ENCODE results near the gene BPGM. TPM values are rescaled to one million over a fixed set of nuclear protein-coding genes. Genes with fewer than 3 reads are reported as not detected.

BPGM gene
- total RNA-seq, 2 donors from 2014 or later, result 10.5 to 10.6 TPM

- no peaks in the 10 kb centered on the region for H3K27me3 ChIP-seq
- H3K9ac ChIP-seq (ENCODE audit: low read depth in 2 of 2, low read length in 2 of 2), result no peak overlapping the region
- H3K4me1 ChIP-seq, result no peaks in the 10 kb centered on the region
- no peak overlapping the region for H3K4me3 ChIP-seq
- no peaks in the 10 kb centered on the region for H3K36me3 ChIP-seq
- H3K27ac ChIP-seq, result no peak overlapping the region
- no peak for DNase-seq
- intact Hi-C loops (cut with DNase I), result no loop called here
- H3K9me3 ChIP-seq, result no peaks in the 10 kb centered on the region
- TF ChIP-seq CTCF (IDR thresholded peaks at IDR 0.05), result no peak
Observed at GRCh38 chr7:134611611-134612151, 35.0 kb upstream of the BPGM start.

GRCh38 chr7:134612197-134612596, 34.5 kb upstream of the BPGM start:
- no peaks in the 10 kb centered on the region for H3K36me3 ChIP-seq
- no peaks in the 10 kb centered on the region for H3K9me3 ChIP-seq
- no peak overlapping the region for H3K4me3 ChIP-seq
- TF ChIP-seq CTCF (IDR thresholded peaks at IDR 0.05), result no peak
- H3K4me1 ChIP-seq, result no peaks in the 10 kb centered on the region
- H3K9ac ChIP-seq (ENCODE audit: low read depth in 2 of 2, low read length in 2 of 2), result no peak overlapping the region
- intact Hi-C loops (cut with DNase I), result no loop called here
- H3K27ac ChIP-seq, result no peak overlapping the region
- H3K27me3 ChIP-seq, result no peaks in the 10 kb centered on the region
- no peak for DNase-seq

- no peak overlapping the region for H3K27ac ChIP-seq
- no peak overlapping the region for H3K4me3 ChIP-seq
- no peaks in the 10 kb centered on the region for H3K36me3 ChIP-seq
- no peak overlapping the region for H3K9ac ChIP-seq (ENCODE audit: low read depth in 2 of 2, low read length in 2 of 2)
- H3K4me1 ChIP-seq, result no peaks in the 10 kb centered on the region
- no peaks in the 10 kb centered on the region for H3K27me3 ChIP-seq
- intact Hi-C loops (cut with DNase I), result no loop called here
- H3K9me3 ChIP-seq, result no peaks in the 10 kb centered on the region
- DNase-seq, result no peak
- TF ChIP-seq CTCF (IDR thresholded peaks at IDR 0.05), result no peak
Observed at GRCh38 chr7:134613623-134614347, 32.9 kb upstream of the BPGM start.

GRCh38 chr7:134616611-134617010, 30.0 kb upstream of the BPGM start:
- Histone ChIP-seq H3K4me1 (no peaks in the 10 kb centered on the region), H3K9me3 (no peaks in the 10 kb centered on the region), H3K27ac (no peak overlapping the region), H3K27me3 (no peaks in the 10 kb centered on the region), H3K36me3 (no peaks in the 10 kb centered on the region), H3K9ac (ENCODE audit: low read depth in 2 of 2, low read length in 2 of 2) (no peak overlapping the region), H3K4me3 (no peak overlapping the region)
- intact Hi-C loops (cut with DNase I), result no loop called here
- DNase-seq, result no peak
- no peak for TF ChIP-seq CTCF (IDR thresholded peaks at IDR 0.05)

GRCh38 chr7:134618756-134619530, 27.7 kb upstream of the BPGM start:
- H3K9ac ChIP-seq (ENCODE audit: low read depth in 2 of 2, low read length in 2 of 2), result no peak overlapping the region
- H3K36me3 ChIP-seq, result no peaks in the 10 kb centered on the region
- no peak overlapping the region for H3K27ac ChIP-seq
- intact Hi-C loops (cut with DNase I), result no loop called here
- H3K4me1 ChIP-seq, result no peaks in the 10 kb centered on the region
- no peak overlapping the region for H3K4me3 ChIP-seq
- no peaks in the 10 kb centered on the region for H3K9me3 ChIP-seq
- TF ChIP-seq CTCF (IDR thresholded peaks at IDR 0.05), result no peak
- DNase-seq, result no peak
- H3K27me3 ChIP-seq, result no peaks in the 10 kb centered on the region

Data from colonic mucosa (tissue), 4 donors.